ENCODE results near the gene GPRC5A.

DNA sequence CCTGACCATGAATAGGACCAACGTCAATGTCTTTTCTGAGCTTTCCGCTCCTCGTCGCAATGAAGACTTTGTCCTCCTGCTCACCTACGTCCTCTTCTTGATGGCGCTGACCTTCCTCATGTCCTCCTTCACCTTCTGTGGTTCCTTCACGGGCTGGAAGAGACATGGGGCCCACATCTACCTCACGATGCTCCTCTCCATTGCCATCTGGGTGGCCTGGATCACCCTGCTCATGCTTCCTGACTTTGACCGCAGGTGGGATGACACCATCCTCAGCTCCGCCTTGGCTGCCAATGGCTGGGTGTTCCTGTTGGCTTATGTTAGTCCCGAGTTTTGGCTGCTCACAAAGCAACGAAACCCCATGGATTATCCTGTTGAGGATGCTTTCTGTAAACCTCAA is 17.3 kb downstream of the GPRC5A start:
- TF ChIP-seq, protein P1, sequence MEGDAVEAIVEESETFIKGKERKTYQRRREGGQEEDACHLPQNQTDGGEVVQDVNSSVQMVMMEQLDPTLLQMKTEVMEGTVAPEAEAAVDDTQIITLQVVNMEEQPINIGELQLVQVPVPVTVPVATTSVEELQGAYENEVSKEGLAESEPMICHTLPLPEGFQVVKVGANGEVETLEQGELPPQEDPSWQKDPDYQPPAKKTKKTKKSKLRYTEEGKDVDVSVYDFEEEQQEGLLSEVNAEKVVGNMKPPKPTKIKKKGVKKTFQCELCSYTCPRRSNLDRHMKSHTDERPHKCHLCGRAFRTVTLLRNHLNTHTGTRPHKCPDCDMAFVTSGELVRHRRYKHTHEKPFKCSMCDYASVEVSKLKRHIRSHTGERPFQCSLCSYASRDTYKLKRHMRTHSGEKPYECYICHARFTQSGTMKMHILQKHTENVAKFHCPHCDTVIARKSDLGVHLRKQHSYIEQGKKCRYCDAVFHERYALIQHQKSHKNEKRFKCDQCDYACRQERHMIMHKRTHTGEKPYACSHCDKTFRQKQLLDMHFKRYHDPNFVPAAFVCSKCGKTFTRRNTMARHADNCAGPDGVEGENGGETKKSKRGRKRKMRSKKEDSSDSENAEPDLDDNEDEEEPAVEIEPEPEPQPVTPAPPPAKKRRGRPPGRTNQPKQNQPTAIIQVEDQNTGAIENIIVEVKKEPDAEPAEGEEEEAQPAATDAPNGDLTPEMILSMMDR (conservative IDR thresholded peaks at IDR 0.05) = no peak
- no peak for TF ChIP-seq EZH2 (IDR thresholded peaks at IDR 0.05; ENCODE audit: low read depth)
